ENCODE data around the gene ABCA12.

- no peak for TF ChIP-seq CTCF (IDR thresholded peaks at IDR 0.05)
- no peak for TF ChIP-seq EZH2 (IDR thresholded peaks at IDR 0.05)
Observed at GRCh38 chr2:215171796-215172195, 33.4 kb upstream of the ABCA12 start.
